WTC11 (cell line): Measurements from ENCODE around the gene CIZ1.

ENCODE experiments used
- NFYB ChIP-seq: sonication (generic); formaldehyde crosslinking; conservative IDR thresholded peaks from 2 replicates; pipeline ENCODE4 v1.8.0; 2022; ENCODE audit warnings: low read depth, missing genetic modification reagents
- TF ChIP-seq, protein P1 (sequence below): sonication (generic); formaldehyde crosslinking; IDR thresholded peaks from 2 replicates; pipeline ENCODE4 v1.8.1; 2022; ENCODE audit warnings: mild to moderate bottlenecking, missing genetic modification reagents, moderate library complexity, borderline replicate concordance
- TF ChIP-seq, protein P2 (sequence below): fragments of 200-600 bp; IDR thresholded peaks from 2 replicates; pipeline ENCODE4 v1.8.0; 2022; ENCODE audit warnings: antibody characterized with exemption
- TF ChIP-seq, protein P3 (sequence below): sonication (generic); formaldehyde crosslinking; IDR thresholded peaks from 2 replicates; pipeline ENCODE4 v1.8.0; 2022; ENCODE audit warnings: mild to moderate bottlenecking, missing genetic modification reagents

DNA sequence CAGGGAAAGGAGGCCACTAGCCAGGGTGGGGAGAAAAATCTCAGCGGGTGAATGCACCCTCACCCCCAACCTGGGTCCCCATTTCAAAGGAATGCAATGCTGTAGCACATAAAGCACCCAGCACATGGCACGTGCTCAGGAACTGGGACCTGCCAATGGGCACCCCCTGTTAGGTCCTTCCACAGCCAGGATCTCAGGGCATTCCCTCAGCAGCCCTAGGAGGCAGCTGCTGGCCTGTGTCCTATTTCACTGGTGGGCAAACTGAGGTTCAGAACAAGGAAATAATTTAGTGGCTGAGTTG lies 20.6 kb upstream of the CIZ1 start:
- TF ChIP-seq, protein P1, sequence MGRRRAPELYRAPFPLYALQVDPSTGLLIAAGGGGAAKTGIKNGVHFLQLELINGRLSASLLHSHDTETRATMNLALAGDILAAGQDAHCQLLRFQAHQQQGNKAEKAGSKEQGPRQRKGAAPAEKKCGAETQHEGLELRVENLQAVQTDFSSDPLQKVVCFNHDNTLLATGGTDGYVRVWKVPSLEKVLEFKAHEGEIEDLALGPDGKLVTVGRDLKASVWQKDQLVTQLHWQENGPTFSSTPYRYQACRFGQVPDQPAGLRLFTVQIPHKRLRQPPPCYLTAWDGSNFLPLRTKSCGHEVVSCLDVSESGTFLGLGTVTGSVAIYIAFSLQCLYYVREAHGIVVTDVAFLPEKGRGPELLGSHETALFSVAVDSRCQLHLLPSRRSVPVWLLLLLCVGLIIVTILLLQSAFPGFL: no peak
- TF ChIP-seq, protein P2, sequence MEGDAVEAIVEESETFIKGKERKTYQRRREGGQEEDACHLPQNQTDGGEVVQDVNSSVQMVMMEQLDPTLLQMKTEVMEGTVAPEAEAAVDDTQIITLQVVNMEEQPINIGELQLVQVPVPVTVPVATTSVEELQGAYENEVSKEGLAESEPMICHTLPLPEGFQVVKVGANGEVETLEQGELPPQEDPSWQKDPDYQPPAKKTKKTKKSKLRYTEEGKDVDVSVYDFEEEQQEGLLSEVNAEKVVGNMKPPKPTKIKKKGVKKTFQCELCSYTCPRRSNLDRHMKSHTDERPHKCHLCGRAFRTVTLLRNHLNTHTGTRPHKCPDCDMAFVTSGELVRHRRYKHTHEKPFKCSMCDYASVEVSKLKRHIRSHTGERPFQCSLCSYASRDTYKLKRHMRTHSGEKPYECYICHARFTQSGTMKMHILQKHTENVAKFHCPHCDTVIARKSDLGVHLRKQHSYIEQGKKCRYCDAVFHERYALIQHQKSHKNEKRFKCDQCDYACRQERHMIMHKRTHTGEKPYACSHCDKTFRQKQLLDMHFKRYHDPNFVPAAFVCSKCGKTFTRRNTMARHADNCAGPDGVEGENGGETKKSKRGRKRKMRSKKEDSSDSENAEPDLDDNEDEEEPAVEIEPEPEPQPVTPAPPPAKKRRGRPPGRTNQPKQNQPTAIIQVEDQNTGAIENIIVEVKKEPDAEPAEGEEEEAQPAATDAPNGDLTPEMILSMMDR: no peak
- no peak for TF ChIP-seq NFYB
- TF ChIP-seq, protein P3, sequence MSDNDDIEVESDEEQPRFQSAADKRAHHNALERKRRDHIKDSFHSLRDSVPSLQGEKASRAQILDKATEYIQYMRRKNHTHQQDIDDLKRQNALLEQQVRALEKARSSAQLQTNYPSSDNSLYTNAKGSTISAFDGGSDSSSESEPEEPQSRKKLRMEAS (CRISPR knock-in tag): no peak
